OCI-LY7 (cell line): Measurements from ENCODE around the gene CD99.

ENCODE experiments used
- EZH2phosphoT487 ChIP-seq: fragments of 200-600 bp; sonication (generic); IDR thresholded peaks from 2 replicates; pipeline ENCODE4 v1.6.1; 2018; ENCODE audit warnings: low read depth, borderline replicate concordance, mild to moderate bottlenecking, mixed run types, antibody characterized with exemption, low read length, moderate library complexity, mixed read lengths
- TF ChIP-seq, protein P1 (sequence below): fragments of 200-600 bp; sonication (generic); conservative IDR thresholded peaks from 2 replicates; pipeline ENCODE4 v1.5.1; 2014; ENCODE audit warnings: mild to moderate bottlenecking, antibody characterized with exemption, low read length, moderate library complexity, mixed read lengths

DNA sequence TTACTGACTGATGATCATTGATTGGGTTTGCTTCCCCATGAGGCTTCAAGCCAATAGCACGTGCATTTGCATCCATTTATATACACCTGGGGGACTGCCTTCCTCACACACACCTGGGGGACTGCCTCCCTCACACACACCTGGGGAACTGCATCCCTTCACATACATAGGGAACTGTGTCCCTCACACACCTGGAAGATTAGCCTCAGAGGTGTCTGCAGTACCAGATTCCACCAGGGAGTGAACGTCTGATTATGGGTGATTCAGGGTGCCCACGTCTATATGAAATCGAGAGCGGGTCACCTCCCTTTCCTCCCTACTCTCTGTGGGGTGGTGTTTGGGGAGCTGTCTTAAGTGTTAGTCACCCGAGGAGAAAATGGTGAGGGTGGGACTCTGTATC, 16.9 kb downstream of the CD99 start:
- TF ChIP-seq, protein P1, sequence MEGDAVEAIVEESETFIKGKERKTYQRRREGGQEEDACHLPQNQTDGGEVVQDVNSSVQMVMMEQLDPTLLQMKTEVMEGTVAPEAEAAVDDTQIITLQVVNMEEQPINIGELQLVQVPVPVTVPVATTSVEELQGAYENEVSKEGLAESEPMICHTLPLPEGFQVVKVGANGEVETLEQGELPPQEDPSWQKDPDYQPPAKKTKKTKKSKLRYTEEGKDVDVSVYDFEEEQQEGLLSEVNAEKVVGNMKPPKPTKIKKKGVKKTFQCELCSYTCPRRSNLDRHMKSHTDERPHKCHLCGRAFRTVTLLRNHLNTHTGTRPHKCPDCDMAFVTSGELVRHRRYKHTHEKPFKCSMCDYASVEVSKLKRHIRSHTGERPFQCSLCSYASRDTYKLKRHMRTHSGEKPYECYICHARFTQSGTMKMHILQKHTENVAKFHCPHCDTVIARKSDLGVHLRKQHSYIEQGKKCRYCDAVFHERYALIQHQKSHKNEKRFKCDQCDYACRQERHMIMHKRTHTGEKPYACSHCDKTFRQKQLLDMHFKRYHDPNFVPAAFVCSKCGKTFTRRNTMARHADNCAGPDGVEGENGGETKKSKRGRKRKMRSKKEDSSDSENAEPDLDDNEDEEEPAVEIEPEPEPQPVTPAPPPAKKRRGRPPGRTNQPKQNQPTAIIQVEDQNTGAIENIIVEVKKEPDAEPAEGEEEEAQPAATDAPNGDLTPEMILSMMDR, result peak; percentile 30; the same call in 1 of the 2 replicates
- TF ChIP-seq EZH2phosphoT487, result no peak
